NCI-H1092 treated with DMSO at 0.1 percent for 48 hours (cell line): ENCODE data around the gene TOM1L2.
A peak's percentile ranks its signal among the peaks of the same experiment; 100 is the strongest.
"Not testable (repeated sequence)": the region's sequence is repeated elsewhere in the genome, so short reads cannot be mapped to it uniquely, and the experiment has no call there.

Source experiments
- DNase-seq: peaks from one replicate; lab custom pipeline; 2025; lab: John Stamatoyannopoulos, UW

The TOM1L2 gene

DNA sequence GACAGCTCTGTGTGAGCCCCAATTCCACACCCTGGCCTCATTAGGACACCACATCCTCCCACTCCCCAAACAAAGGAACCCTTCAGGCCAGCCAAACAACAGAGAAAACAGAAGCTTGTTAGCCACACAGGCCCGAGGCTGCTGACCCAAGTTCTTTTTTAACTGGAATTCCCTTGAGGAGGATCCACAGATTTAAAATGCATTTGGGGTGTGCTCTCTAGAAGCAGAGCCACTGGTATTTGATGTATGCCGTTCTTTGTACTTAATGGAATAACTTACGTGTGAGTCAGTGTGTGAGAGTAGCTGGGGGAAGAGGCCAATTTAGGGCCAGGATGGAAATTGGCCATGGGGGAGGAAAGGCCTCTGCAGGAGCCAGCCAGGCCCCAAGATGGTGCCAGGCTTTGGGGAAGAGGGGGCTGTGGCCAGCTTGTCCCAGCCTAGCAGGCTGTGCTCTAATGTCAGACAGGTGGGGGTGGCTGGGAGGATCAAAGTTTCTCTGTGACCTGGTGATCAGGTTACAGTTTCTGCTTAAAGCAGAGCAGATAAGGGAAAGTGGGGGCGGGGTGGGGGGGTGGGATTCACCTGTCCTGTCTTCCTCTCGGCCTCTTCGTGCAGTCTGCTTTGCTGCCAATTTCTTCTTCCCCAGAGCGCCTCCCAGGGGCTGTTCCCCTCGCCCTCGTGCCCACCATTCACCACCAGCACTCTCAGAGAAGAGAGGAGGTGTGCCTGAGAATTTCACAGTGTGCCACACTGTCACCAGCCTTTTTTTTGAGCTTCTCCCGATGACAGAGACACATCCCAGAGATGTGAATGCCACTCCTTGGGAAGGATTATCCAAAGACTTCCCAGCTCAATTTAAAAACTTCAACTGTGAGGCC lies 50.8 kb downstream of the TOM1L2 start:
- no peak for DNase-seq

DNA sequence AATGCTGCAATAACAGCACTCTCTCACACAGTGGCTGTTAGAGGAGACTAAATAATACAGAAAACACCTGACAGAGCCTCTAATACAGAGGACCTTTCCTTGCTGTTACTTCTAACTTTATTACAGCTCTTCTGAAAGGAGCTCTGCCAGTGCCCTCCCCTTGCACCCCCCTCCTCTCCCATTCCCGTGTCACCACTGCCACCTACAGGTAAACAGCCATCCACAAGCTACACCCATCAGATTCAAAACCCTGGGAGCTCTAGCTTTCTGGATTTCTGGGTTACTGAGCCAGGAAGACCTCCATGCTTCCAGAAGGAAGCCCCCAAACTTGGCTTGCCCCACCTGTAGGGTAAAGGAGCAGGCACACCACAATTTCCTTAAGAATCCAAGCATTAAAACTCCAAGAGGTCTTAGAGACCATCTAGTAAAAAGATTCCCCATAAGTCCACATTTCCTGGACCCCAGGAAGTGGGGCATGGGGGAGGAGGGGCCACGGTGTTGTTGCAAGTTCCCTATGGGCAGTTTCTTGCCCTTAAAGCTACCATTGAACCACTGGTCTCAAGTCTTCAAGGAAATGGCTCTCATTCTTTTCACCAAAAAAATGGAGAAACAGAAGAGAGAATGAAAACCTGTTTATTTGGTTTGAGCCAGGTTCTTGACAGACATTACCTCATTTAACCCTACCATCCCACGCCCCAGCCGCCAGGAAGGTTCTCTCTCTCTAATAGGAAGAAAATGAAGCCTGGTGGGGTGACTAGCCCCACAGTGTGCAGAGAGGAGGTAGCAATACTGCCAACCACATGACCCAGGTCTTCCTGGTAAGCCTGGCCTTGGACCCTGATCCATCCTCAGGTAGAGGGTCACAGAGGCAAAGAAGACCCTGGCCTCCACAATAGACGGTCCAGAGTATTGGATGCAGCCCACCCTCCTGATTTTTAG lies 52.8 kb downstream of the TOM1L2 start:
- DNase-seq, result peak; percentile 52

DNA sequence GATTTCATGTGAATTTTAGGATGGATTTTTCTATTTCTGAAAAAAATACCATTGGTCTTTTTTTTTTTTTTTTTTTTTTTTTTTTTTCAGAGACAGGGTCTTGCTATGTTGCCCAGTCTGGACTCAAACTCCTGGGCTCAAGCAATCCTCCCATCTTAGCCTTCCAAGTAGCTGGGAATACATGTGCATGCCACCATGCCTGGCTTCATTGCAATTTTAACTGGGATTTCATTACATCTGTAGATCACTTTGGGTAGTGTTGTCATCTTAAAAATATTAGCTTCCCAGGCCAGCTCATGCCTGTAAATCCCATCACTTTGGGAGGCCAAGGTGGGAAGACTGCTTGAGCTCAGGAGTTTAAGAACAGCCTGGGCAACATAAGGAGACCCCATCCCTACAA lies 54.8 kb downstream of the TOM1L2 start:
- no peak for DNase-seq

DNA sequence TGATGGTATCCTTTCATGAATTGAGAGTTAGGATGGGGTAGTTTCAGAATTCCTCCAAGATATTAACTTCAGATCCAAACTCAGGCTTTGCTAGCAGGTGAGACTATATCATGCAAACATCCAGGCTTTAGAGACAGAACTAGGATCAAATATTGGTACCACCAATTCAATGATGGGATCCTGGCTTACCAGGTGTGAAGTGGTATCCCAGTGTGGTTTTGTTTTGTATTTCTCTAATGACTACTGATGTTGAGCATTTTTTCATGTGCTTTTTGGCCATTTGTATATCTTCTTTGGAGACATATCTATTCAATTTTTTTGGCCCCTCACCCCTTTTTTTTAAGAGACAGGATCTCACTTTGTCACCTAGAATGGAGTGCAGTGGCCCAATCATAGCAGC lies 57.0 kb downstream of the TOM1L2 start:
- no peak for DNase-seq

DNA sequence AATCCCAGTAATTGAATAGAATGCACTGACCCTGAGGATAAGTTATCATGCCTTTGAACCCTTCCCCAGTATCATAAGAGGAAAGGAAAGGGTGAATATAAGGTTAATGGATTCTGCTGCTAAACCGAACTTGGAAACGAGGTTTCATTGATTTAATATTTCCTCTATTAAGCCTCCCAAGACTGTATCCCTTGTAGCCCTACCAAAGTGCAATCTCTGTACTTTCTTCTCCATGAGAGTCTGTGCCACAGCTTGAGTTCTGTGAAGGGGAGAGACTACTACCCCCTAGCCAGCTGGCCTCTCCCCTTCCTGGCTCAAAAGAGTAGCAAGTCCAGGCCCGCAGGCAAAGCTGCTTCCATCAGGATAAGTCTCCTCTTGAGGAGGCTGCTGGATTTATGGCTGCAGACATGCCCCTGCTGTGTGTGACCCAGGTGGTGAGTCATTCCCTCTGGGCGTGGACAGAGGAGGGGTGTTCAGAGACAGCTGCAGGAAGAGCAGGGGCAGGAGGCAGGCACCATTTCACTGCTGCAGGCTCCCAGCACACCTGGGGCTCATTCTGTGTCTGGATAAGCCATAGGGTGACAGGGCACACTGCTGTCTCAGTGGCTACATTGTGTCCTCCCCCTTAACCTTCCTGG lies 58.4 kb downstream of the TOM1L2 start:
- no peak for DNase-seq

DNA sequence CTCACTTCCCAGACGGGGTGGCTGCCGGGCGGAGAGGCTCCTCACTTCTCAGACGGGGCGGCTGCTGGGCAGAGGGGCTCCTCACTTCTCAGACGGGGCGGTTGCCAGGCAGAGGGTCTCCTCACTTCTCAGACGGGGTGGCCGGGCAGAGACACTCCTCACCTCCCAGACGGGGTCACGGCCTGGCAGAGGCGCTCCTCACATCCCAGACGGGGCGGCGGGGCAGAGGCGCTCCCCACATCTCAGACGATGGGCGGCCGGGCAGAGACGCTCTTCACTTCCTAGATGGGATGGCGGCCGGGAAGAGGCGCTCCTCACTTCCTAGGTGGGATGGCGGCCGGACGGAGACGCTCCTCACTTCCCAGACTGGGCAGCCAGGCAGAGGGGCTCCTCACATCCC lies 59.9 kb downstream of the TOM1L2 start:
- not testable (repeated sequence) for DNase-seq

DNA sequence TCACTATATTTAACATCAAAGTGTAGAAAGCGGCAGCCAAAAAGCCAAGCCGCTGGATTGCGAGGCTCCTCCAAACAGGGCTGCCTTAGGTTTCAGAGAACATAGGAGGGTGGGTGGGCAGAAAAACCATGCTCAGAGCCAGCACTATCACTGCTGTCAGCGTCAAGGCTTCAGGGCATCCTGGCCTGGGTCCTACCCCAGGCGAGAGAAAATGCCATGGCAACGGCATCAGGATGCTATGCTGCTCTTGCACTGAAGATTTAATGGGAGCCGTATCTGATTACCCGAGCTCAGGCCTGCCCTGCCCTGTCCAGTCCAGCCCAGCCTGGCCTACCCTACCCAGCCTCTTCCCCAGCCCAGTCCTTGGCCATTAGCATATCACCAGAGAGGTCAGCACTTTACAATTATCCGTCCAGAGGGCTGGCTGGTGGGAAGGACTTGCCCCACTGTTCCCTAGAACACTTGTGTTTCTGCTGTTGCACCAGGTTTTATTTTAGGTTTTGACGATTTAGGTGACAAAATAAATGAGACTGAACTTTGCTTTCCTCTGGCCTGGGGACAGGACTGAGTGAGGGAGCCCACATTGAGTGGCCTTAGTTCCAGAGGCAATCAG lies 61.1 kb downstream of the TOM1L2 start:
- no peak for DNase-seq

DNA sequence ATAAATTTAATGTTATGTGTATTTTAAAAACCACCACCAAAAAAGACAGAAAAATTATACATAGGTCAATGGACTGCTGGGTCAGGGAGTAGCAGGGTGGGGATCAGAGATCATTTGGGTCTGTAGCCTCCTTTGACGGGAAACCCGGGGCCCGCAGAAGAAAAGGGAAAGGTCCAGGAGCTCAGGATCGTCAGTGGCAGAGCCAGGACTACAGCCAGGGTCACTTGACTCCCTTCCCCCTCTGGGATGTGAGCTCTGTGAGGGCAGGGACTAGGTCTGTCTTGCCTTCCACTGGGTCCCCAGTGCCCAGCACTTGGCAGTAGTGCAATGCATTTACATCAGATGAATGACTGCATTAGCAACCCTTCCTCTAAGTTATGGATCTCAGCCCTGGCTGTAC lies 62.1 kb downstream of the TOM1L2 start:
- no peak for DNase-seq

DNA sequence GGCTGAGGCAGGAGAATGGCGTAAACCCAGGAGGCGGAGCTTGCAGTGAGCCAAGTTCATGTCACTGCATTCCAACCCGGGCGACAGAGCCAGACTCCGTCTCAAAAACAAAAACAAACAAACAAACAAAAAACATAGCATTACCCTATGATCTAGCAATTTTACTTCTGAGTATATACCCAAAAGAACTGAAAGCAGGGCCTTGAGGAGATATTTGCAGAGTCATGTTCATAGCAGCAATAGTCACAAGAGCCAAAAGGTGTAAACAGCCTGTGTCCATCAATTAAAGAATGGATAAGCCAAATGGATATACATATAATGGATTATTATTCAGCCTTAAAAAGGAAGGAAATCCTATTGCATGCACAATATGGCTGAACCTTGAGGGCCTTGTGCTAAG lies 63.1 kb downstream of the TOM1L2 start:
- DNase-seq, result no peak

DNA sequence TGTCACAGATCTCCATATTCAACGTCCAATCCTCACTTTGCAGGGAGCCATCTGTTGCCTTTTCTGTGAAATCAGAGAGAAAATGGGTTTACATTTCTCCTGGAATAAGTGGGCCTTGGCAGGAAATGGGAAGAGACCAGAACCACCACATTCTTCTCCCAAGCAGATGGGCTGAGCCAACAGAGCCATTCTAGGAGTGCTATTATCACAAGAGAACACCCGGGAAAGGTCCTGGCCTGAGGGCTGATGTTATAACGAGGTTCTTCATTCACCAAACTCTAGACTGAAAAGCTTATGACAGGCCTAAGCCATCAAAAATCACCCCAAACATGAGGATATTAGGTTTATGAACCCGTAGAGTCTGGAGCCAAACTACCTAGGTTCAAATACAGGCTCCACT lies 64.7 kb downstream of the TOM1L2 start:
- DNase-seq, result peak; percentile 64

DNA sequence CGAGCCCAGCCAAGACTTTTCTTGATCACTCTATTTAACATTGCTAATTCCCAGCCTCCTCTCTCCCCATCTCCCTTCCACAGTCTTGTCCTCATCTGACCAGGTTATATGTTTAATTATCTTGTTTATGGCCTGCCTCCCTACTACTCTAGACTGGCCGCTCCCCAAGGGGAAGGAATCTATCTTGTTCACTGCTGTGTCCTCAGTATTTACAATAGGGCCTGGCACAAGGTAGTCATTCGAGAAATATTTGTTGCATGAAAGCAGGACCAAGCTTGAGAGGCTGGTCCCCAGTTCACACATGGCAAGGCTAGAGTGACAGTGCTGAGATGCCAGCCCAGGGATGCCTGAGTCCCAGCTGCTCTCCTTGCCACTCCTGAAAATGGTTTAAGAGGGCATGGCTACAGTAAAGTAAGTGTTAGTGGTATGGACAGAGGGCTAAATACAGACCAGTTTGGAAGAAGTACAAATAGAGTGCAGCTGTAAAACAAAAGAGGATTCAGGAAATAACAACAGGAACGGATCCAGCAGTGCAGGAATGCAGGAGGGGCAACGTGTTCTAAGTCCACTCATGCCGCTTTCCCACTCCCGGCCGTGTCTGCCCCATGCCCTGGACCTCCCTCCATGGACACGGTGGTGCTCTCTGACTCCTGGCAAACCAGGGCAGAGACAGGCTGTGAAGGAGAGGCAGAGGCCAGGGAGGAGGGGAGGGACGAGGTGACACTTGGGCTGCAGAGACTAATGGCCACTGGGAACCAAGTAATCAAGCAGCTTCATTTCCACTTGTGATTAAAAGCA lies 65.6 kb downstream of the TOM1L2 start:
- DNase-seq, result no peak

DNA sequence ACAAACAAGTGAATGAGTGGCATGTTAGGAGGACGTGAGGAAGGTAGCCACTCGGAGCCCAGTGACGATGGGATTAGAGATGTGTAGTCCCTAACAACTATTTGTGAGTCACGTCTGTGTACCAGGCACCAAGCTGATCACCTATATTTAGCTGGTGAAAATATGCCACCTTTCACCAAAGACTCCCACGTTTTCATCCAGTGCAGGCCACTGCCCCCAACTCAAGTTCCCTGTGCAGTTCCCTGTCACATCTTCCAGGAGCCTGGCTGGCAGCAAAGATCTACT lies 67.2 kb downstream of the TOM1L2 start:
- no peak for DNase-seq

DNA sequence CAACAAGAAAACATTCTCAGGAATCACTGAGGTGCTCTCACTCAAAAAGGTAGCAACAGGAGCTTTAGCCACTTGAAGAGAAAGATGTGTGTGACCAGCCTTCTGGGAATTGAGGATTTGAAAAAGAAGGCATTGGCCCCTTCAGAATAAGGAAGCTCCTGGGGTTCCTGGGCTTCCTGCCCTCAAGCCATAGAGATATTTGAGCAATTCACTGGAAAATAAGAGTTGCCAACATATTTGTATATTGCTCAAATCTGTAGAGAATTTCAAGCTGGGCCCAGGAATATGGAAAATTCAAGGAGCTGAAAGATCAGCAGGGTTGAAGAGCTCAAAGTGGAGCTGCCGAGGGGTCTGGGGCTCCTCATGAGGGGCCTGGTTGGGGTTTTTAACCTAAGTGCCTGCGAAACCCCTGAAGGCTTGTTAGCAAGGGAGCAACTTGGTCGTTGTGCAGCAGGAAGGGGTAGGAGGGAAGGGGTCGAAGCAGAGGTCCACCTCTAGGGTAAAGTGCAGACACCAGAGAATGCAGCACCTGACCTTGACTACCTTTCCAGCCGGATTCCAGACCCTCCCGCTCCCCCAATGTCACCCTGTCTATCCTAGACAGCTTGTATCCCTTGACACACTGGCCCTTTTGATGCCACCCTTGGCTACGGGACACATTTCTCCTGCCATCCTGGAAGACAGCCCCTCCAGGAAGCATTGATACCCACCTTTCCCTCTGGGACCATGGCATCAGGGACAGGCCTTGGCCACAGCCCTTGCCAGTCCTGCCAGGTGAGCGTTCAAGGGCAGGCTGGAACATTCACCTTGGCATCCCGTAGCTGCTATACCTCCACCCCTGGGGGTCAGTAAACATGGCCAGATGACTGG lies 67.8 kb downstream of the TOM1L2 start:
- DNase-seq, result no peak

DNA sequence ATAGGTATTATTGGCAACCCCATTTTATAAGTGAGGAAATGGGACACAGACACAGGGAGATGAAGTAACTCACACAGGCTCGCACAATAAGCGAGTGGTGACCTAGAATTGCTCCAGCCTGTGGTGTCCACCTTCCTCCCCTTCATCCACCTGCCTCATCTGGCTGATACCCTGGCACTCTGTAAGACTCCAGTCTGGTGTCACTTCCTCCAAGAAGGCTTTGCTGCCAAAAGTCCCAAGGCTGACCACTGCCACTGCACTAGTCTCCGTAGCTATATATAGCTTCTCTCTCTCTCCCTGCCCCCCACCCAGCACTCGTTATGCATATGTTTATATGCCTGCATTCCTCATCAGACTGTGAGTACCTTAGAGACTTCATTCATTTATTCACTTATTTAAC lies 69.3 kb downstream of the TOM1L2 start:
- no peak for DNase-seq

DNA sequence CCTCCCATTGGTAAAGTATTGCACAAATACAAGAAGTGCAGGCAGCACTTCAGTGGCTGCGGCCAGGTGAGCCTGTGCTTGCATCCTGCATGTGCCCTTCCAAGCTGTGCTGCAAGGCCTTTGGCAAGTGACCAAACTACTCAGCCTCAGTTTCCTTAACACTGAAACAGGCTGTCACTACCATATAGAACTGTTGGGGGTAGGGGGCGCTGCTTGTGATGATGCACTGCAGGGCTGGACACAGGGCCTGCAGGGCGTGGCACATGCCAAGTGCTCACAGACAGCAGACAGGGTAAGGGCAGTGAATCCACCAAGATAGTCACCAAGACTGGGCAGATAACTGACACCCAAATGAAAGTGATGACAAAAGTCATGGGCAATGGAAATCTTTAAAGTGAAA lies 69.8 kb downstream of the TOM1L2 start:
- DNase-seq, result no peak

DNA sequence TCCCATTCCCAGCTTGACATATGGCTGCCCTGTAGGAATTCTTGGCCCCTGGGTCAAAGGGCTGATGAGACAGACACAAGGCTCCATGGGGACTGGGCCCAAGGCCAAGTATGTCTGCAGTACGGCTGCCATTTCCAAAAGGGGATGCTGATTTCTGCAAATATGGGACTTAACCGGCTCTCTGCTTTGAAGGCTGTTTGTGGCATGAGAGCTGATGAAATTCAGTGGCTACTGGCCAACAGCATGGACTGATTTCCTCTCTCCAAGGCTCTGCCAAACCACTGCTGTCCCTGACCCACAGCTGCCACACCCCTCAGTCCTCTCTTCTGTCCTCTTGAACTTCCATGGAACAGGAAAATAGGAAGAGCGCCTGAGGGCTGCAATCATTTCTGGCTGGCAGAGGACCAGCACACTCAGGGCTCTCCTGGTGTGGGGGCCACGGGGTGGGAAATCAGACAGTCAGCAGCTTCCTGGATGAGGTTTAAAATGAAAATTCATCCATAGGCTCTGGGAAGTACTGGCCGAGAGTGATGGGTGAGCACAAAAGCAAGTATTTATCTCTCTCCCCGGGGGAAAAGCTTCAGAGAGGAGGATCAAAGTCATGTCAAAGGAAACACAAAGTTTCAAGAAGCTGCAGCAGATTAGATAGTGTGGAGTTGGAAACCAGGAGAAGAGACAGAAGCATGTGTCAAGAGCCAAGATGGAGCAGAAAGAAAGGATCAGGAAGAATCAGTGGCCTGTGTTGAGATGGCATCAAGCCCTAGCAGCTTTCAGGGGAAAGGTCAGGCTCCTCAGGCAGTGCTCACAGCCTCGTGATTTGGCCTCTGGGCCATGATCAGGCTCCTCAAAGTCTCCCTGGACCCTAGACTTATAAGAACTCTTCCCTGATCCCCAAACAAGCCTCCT lies 71.3 kb downstream of the TOM1L2 start:
- peak; percentile 54 for DNase-seq

DNA sequence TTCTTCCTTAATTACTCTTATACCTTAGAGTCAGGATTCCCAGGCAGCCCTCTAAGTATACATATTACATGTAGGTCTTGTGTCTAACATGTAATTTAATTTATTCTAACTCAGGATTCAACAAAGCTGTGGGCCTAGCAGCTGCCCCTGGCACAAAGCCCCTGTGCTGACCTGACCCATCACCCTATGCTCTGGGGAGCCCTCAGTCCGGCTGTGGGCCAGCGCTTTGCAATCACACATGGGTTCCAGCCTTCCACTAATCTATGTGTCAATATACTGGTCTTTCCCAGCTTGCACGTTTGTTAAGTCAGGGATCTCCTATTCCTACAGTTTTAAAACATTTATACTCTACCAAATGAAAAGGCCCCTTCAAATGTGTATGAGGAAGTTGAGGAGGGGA lies 72.7 kb downstream of the TOM1L2 start:
- no peak for DNase-seq

DNA sequence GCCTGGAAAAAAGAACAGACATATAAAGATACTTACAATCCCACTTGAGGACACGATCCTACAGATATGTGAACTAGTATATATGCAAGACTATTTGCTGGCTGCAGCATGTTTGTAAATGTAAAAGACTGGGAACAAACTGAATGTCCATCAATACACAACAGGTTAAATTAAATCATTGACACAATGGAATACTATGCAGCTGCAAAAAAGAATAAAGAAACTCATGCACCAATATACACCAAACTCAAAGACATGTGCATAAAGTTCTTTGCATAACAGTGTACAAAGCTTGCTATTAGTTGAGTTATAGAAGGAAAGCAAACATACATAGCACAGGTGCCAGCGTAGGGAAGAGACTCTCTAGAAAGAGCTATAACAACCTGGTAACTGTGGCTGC lies 73.5 kb downstream of the TOM1L2 start:
- DNase-seq, result no peak

DNA sequence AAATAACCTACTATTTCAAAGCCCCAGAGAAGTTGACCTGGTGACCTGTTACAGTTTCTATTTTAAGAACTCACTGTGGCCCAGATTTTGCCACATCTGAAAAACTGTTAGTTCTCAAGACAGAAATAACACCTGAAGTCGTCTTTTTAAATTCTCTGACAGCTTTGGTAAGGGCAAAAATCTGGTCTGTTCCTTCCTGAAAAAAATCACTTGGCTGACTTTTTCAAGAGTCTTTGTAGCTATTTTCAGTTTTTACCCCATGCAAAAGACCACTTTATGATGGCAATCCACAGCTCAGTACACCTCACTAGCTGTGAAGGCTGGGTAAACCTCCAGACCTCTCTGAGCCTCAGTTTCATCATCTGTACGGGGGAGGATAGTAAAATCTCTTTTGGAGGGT lies 74.8 kb downstream of the TOM1L2 start:
- no peak for DNase-seq

DNA sequence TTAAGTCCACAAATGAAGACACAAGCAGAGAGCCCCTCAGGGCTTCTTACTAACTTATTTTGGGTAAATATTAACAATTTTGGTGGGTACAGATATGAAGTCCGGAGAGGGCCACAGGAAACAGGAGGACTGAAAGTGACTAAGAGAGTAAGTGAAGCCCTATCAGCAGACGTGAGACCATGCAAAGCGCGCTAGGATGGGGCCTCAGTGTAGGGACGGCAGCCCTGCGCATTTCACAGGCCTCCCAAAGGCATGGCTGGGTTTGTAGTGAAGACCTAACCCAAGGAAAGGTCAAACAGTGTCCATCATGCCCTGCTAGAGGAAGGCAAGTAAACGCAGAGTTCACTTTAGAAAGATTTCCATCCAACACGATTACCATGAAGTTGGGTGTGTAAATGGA lies 75.5 kb downstream of the TOM1L2 start:
- DNase-seq, result no peak
